Esophagus (tissue), 2 donors: ENCODE data around the gene HS1BP3. TPM values are rescaled to one million over a fixed set of nuclear protein-coding genes. Genes with fewer than 3 reads are reported as not detected.

Experiments
- H3K27ac ChIP-seq, 2 donors: one replicate each; pipeline ENCODE4 v1.5.1; 2013; ENCODE audit warnings: low read depth in 2 of 2, mild to moderate bottlenecking in 2 of 2, inconsistent platforms in 1 of 2, low read length in 1 of 2, moderate library complexity in 1 of 2
- H3K27me3 ChIP-seq, 2 donors: one replicate each; pipeline ENCODE4 v1.6.1; 2013; ENCODE audit warnings: low read length in 2 of 2, control low read depth in 1 of 2, mild to moderate bottlenecking in 1 of 2; ENCODE audit not compliant: insufficient read depth in 2 of 2, control insufficient read depth in 1 of 2
- H3K36me3 ChIP-seq, 2 donors: one replicate each; pipeline ENCODE4 v1.6.1; 2013; ENCODE audit warnings: low read length in 1 of 2; ENCODE audit not compliant: control insufficient read depth in 2 of 2, insufficient read depth in 2 of 2
- H3K4me1 ChIP-seq, 2 donors: one replicate each; pipeline ENCODE4 v1.6.1; 2013; ENCODE audit warnings: low read length in 1 of 2; ENCODE audit not compliant: control insufficient read depth in 2 of 2, insufficient read depth in 2 of 2
- H3K4me3 ChIP-seq, 2 donors: one replicate each; pipeline ENCODE4 v1.5.1; 2013; ENCODE audit warnings: low read length in 2 of 2, mild to moderate bottlenecking in 2 of 2, low read depth in 1 of 2, moderate library complexity in 1 of 2
- H3K9me3 ChIP-seq, 2 donors: one replicate each; pipeline ENCODE4 v1.6.1; 2013; ENCODE audit warnings: mild to moderate bottlenecking in 2 of 2, low read depth in 1 of 2, low read length in 1 of 2, moderate library complexity in 1 of 2; ENCODE audit not compliant: control insufficient read depth in 2 of 2, insufficient read depth in 1 of 2
- WGBS, 2 donors: extraction: QIAGEN DNeasy Blood & Tissue Kit; methylation state at CpG; one replicate each; pipeline ENCODE4 v1.1.7; 2013; 5-methylcytosine and 5-hydroxymethylcytosine counted together
- polyA plus RNA-seq, 2 donors: library from polyadenylated mRNA; stranded (reverse); fragments of 200-250 nt; gene quantifications; one replicate each; pipeline ENCODE4 v1.2.3, GENCODE V29; 2013
- donor health status: healthy with polysubstance abuse.
- donor health status: Bipolar disorder and iron deficiency.

Gene HS1BP3
- polyA plus RNA-seq, 2 donors, result 12.2 to 13.4 TPM

DNA sequence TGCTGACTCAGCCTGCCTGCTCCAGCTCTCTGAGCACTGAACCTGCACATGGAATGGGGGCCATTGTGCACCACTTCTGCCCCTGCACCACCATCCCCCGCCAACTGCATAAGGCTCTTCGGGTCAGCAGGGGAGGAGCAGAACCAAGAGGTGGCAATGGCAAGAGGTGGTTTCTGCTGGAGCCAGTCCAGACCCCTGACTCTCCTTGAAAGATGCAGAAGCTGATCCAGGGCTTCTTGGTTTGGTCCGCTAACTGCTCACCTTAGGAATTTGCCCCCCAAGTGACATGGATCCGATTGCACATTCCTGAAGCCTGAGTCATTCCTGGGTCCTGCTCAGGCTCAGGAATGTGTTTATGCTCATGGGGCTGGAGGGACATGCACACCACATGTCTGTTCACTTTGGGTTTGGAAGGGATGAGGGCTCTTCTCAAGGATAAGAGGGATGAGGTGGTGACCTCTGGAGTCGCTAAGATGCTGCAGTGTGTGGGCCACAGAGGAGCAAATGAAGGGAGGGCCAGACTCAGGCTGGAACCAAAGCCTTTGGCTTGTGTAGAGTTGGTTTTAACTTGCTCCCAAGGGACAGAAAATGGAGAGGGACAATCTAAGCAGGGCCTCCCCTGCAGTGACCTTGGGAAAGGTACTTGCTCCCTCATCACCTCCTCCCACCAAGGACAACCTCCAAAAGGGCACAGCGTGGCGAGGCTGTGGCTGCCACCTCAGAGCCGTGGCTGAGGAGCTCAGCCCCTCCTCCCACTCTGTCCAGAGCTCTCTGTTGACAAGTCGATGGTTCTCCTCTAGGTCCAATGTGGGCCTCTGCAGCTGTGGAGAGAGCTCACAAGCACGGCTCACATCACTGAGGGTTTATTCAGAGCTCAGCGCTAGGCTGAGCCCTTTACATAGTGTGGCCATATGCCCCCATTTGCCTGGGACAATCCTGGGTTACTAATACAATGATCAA is 66.2 kb downstream of the HS1BP3 start:
- H3K36me3 ChIP-seq, result no peaks in the 10 kb centered on the region
- H3K9me3 ChIP-seq, result peaks cover 0 to 6% of the 10 kb centered on the region in 2 donors
- H3K27me3 ChIP-seq, result no peaks in the 10 kb centered on the region
- 63 to 64% methylated on average over 11 of the region's 11 CpGs for WGBS, 2 donors
- peak overlapping the region; percentile 31 to 53 for H3K27ac ChIP-seq
- H3K4me1 ChIP-seq, result peaks cover 8 to 10% of the 10 kb centered on the region in 2 donors
- no peak overlapping the region for H3K4me3 ChIP-seq

DNA sequence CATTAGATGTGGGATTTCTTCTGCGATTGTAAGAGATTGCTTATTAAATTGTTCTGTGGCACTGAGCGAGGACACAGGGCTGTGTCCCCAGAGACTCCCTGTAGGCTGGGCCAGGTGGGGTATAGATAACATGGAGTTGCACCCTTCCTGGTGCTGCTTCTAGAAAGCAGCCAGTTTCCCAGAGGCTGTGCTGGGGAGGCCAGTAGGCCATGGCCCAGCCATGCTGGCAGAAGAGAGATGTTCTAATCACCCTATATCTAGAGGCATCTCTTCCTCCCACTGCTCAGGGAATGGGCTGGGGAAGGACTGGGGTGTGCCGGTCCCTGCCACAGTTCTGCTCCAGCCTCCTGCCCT is 66.9 kb downstream of the HS1BP3 start:
- WGBS, 2 donors, result 84 to 87% methylated on average over 3 of the region's 3 CpGs
- Histone ChIP-seq H3K27me3 (no peaks in the 10 kb centered on the region), H3K9me3 (peaks cover 0 to 6% of the 10 kb centered on the region in 2 donors), H3K4me3 (no peak overlapping the region), H3K27ac (peak overlapping the region in 1 of 2 donors; percentile 29), H3K4me1 (peaks cover 8 to 10% of the 10 kb centered on the region in 2 donors), H3K36me3 (no peaks in the 10 kb centered on the region)

GRCh38 chr2:20583425-20583881 is 67.4 kb downstream of the HS1BP3 start:
- no peak overlapping the region for H3K4me3 ChIP-seq
- no peaks in the 10 kb centered on the region for H3K27me3 ChIP-seq
- peaks cover 0 to 6% of the 10 kb centered on the region in 2 donors for H3K9me3 ChIP-seq
- H3K27ac ChIP-seq, result no peak overlapping the region
- H3K36me3 ChIP-seq, result no peaks in the 10 kb centered on the region
- H3K4me1 ChIP-seq, result peaks cover 8 to 11% of the 10 kb centered on the region in 2 donors
- 92 to 95% methylated on average over 7 of the region's 7 CpGs for WGBS, 2 donors

GRCh38 chr2:20582600-20583221 is 68.2 kb downstream of the HS1BP3 start:
- H3K9me3 ChIP-seq, result peaks cover 0 to 6% of the 10 kb centered on the region in 2 donors
- H3K4me3 ChIP-seq, result no peak overlapping the region
- H3K36me3 ChIP-seq, result no peaks in the 10 kb centered on the region
- WGBS, 2 donors, result 83 to 90% methylated on average over 5 of the region's 5 CpGs
- H3K4me1 ChIP-seq, result peaks cover 14 to 19% of the 10 kb centered on the region in 2 donors
- no peak overlapping the region for H3K27ac ChIP-seq
- no peaks in the 10 kb centered on the region for H3K27me3 ChIP-seq

- Histone ChIP-seq H3K4me3 (no peak overlapping the region), H3K4me1 (peaks cover 13 to 24% of the 10 kb centered on the region in 2 donors), H3K36me3 (no peaks in the 10 kb centered on the region), H3K9me3 (peaks cover 0 to 6% of the 10 kb centered on the region in 2 donors), H3K27me3 (no peaks in the 10 kb centered on the region), H3K27ac (no peak overlapping the region)
- WGBS, 2 donors, result 87 to 90% methylated on average over 4 of the region's 4 CpGs
These were observed 70.0 kb downstream of the HS1BP3 start for GRCh38 chr2:20580690-20581437.

DNA sequence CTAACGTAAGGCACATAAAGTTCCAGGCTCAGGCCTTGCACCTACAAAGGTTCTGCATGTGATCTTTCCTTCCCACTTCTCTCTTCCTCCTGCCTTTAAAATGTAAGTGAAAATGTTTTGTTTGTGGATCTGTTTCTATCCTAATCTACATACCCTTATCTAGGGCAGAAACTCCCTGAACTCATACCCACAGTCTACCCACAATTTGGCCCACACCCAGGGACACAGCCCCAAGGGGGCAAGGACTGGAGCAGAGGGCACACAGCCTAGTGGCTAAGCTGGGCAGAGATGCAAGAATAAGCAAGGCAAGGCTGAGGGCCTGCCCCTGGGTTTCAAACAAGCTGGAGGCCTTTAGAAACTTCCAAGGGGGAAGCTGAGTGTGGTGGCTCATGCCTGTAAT is 71.0 kb downstream of the HS1BP3 start:
- Histone ChIP-seq H3K4me1 (peaks cover 7 to 22% of the 10 kb centered on the region in 2 donors), H3K4me3 (no peak overlapping the region), H3K9me3 (peaks cover 0 to 6% of the 10 kb centered on the region in 2 donors), H3K27me3 (no peaks in the 10 kb centered on the region), H3K27ac (peak overlapping the region; percentile 56 to 80), H3K36me3 (no peaks in the 10 kb centered on the region)
- 77 to 86% methylated on average over 1 of the region's 1 CpG for WGBS, 2 donors

GRCh38 chr2:20578895-20579825 is 71.7 kb downstream of the HS1BP3 start:
- H3K4me1 ChIP-seq, result peaks cover 6 to 19% of the 10 kb centered on the region in 2 donors
- no peaks in the 10 kb centered on the region for H3K27me3 ChIP-seq
- peak overlapping the region; percentile 56 to 82 for H3K27ac ChIP-seq
- H3K9me3 ChIP-seq, result peaks cover 0 to 6% of the 10 kb centered on the region in 2 donors
- H3K4me3 ChIP-seq, result no peak overlapping the region
- 38 to 46% methylated on average over 15 of the region's 15 CpGs for WGBS, 2 donors
- no peaks in the 10 kb centered on the region for H3K36me3 ChIP-seq

DNA sequence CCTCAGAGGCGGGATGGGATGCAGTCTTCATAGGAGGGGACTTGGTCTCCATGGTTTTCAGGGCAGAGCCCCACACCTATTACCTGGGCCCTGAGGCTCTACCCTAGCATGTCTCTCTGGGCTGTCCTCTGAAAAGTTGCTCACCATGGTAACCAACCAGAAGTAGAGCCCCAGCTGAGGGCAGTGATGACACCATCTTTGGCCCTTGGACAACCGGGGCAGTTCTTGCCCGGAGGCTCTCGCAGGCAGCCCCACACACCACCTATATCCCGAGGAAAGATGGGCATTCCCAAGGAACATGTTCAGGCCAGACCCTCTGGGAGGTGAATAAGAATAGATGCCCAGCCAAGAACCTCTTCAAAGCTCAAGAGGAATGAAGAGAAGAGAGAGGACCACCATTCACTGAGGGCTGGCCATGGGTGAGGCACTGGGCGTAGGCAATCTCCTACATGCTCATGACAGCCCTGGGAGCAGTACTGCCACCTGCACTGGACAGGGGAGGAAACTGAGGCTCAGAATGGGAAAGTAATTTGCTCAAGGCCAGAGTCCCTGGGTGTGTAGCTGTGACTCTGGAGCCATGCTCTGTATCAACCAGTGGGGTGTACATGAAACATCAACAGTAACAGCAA is 72.5 kb downstream of the HS1BP3 start:
- Histone ChIP-seq H3K4me3 (no peak overlapping the region), H3K9me3 (peaks cover 0 to 6% of the 10 kb centered on the region in 2 donors), H3K27me3 (no peaks in the 10 kb centered on the region), H3K36me3 (no peaks in the 10 kb centered on the region), H3K4me1 (peaks cover 6 to 17% of the 10 kb centered on the region in 2 donors), H3K27ac (peak overlapping the region; percentile 26 to 35)
- WGBS, 2 donors, result 60 to 67% methylated on average over 6 of the region's 6 CpGs
